ENCODE measurements around the gene NEK3.

NEK3 gene

GRCh38 chr13:52137489-52137888 lies 21.9 kb downstream of the NEK3 start:
- H3K4me3 ChIP-seq (ENCODE audit: low read length): no peak overlapping the region
- no peak overlapping the region for H3K9ac ChIP-seq (ENCODE audit: low read depth, low read length)
- no peaks in the 10 kb centered on the region for H3K9me3 ChIP-seq (replicated peaks; ENCODE audit: low read length)
- H3K4me1 ChIP-seq (ENCODE audit: control insufficient read depth, insufficient read depth, low read length): no peaks in the 10 kb centered on the region
- H3K36me3 ChIP-seq (ENCODE audit: insufficient read depth, low read length): peaks cover 12% of the 10 kb centered on the region
- H3K27me3 ChIP-seq (ENCODE audit: control insufficient read depth, insufficient read depth, low read length): no peaks in the 10 kb centered on the region
- H3K4me2 ChIP-seq (ENCODE audit: low read length): no peak overlapping the region

- Histone ChIP-seq H3K4me2 (ENCODE audit: low read length) (no peak overlapping the region), H3K36me3 (ENCODE audit: insufficient read depth, low read length) (peaks cover 19% of the 10 kb centered on the region), H3K27me3 (ENCODE audit: control insufficient read depth, insufficient read depth, low read length) (no peaks in the 10 kb centered on the region), H3K4me1 (ENCODE audit: control insufficient read depth, insufficient read depth, low read length) (no peaks in the 10 kb centered on the region), H3K9ac (ENCODE audit: low read depth, low read length) (no peak overlapping the region), H3K9me3 (replicated peaks; ENCODE audit: low read length) (no peaks in the 10 kb centered on the region), H3K4me3 (ENCODE audit: low read length) (no peak overlapping the region)
Observed at GRCh38 chr13:52136763-52137162, 22.6 kb downstream of the NEK3 start.

- H3K27me3 ChIP-seq (ENCODE audit: control insufficient read depth, insufficient read depth, low read length): no peaks in the 10 kb centered on the region
- no peaks in the 10 kb centered on the region for H3K9me3 ChIP-seq (replicated peaks; ENCODE audit: low read length)
- H3K4me2 ChIP-seq (ENCODE audit: low read length): no peak overlapping the region
- H3K4me3 ChIP-seq (ENCODE audit: low read length): no peak overlapping the region
- peaks cover 17% of the 10 kb centered on the region for H3K36me3 ChIP-seq (ENCODE audit: insufficient read depth, low read length)
- peaks cover 5% of the 10 kb centered on the region for H3K4me1 ChIP-seq (ENCODE audit: control insufficient read depth, insufficient read depth, low read length)
- H3K9ac ChIP-seq (ENCODE audit: low read depth, low read length): no peak overlapping the region
Observed at GRCh38 chr13:52130641-52131040, 28.8 kb downstream of the NEK3 start.

- no peaks in the 10 kb centered on the region for H3K27me3 ChIP-seq (ENCODE audit: control insufficient read depth, insufficient read depth, low read length)
- H3K4me3 ChIP-seq (ENCODE audit: low read length): peak within 1 kb of the TSS; percentile 79
- H3K4me1 ChIP-seq (ENCODE audit: control insufficient read depth, insufficient read depth, low read length): peaks cover 5% of the 10 kb centered on the region
- H3K36me3 ChIP-seq (ENCODE audit: insufficient read depth, low read length): peaks cover 17% of the 10 kb centered on the region
- H3K9me3 ChIP-seq (replicated peaks; ENCODE audit: low read length): no peaks in the 10 kb centered on the region
- H3K4me2 ChIP-seq (ENCODE audit: low read length): peak within 1 kb of the TSS; percentile 93
- H3K9ac ChIP-seq (ENCODE audit: low read depth, low read length): peak within 1 kb of the TSS; percentile 56
Observed at GRCh38 chr13:52128714-52129700, 30.4 kb downstream of the NEK3 start, which contains the start of gene NEK5. Gene NEK5, minus strand, starts transcription at chr13:52129073. Its CDS starts 1,591 bp downstream, at chr13:52127482.

GRCh38 chr13:52127783-52128702 lies 31.4 kb downstream of the NEK3 start:
- Histone ChIP-seq H3K9ac (ENCODE audit: low read depth, low read length) (peak overlapping the region; percentile 56), H3K4me3 (ENCODE audit: low read length) (peak overlapping the region; percentile 79), H3K9me3 (replicated peaks; ENCODE audit: low read length) (no peaks in the 10 kb centered on the region)

GRCh38 chr13:52127378-52127777 lies 32.0 kb downstream of the NEK3 start:
- Histone ChIP-seq H3K36me3 (ENCODE audit: insufficient read depth, low read length) (peaks cover 13% of the 10 kb centered on the region), H3K4me2 (ENCODE audit: low read length) (peak overlapping the region; percentile 93), H3K4me3 (ENCODE audit: low read length) (no peak overlapping the region), H3K9me3 (replicated peaks; ENCODE audit: low read length) (no peaks in the 10 kb centered on the region), H3K9ac (ENCODE audit: low read depth, low read length) (no peak overlapping the region), H3K4me1 (ENCODE audit: control insufficient read depth, insufficient read depth, low read length) (peaks cover 5% of the 10 kb centered on the region), H3K27me3 (ENCODE audit: control insufficient read depth, insufficient read depth, low read length) (no peaks in the 10 kb centered on the region)

More at GRCh38 chr13:52127783-52128702, 31.4 kb downstream of the NEK3 start:
- Histone ChIP-seq H3K27me3 (ENCODE audit: control insufficient read depth, insufficient read depth, low read length) (no peaks in the 10 kb centered on the region), H3K36me3 (ENCODE audit: insufficient read depth, low read length) (peaks cover 13% of the 10 kb centered on the region), H3K4me2 (ENCODE audit: low read length) (peak overlapping the region; percentile 93), H3K4me1 (ENCODE audit: control insufficient read depth, insufficient read depth, low read length) (peaks cover 5% of the 10 kb centered on the region)

- H3K9ac ChIP-seq (ENCODE audit: low read depth, low read length): no peak overlapping the region
- H3K4me3 ChIP-seq (ENCODE audit: low read length): no peak overlapping the region
- no peaks in the 10 kb centered on the region for H3K9me3 ChIP-seq (replicated peaks; ENCODE audit: low read length)
- no peak overlapping the region for H3K4me2 ChIP-seq (ENCODE audit: low read length)
- no peaks in the 10 kb centered on the region for H3K27me3 ChIP-seq (ENCODE audit: control insufficient read depth, insufficient read depth, low read length)
- H3K4me1 ChIP-seq (ENCODE audit: control insufficient read depth, insufficient read depth, low read length): peaks cover 5% of the 10 kb centered on the region
- no peaks in the 10 kb centered on the region for H3K36me3 ChIP-seq (ENCODE audit: insufficient read depth, low read length)
Observed at GRCh38 chr13:52125547-52125946, 33.9 kb downstream of the NEK3 start.

GRCh38 chr13:52118595-52118994 lies 40.8 kb downstream of the NEK3 start:
- Histone ChIP-seq H3K4me2 (ENCODE audit: low read length) (no peak overlapping the region), H3K9ac (ENCODE audit: low read depth, low read length) (no peak overlapping the region), H3K4me3 (ENCODE audit: low read length) (no peak overlapping the region)

GRCh38 chr13:52118095-52118494 lies 41.3 kb downstream of the NEK3 start:
- Histone ChIP-seq H3K27me3 (ENCODE audit: control insufficient read depth, insufficient read depth, low read length) (peaks cover 18% of the 10 kb centered on the region), H3K4me1 (ENCODE audit: control insufficient read depth, insufficient read depth, low read length) (no peaks in the 10 kb centered on the region), H3K4me3 (ENCODE audit: low read length) (no peak overlapping the region), H3K9me3 (replicated peaks; ENCODE audit: low read length) (no peaks in the 10 kb centered on the region), H3K36me3 (ENCODE audit: insufficient read depth, low read length) (no peaks in the 10 kb centered on the region), H3K4me2 (ENCODE audit: low read length) (no peak overlapping the region), H3K9ac (ENCODE audit: low read depth, low read length) (no peak overlapping the region)

More at GRCh38 chr13:52118595-52118994, 40.8 kb downstream of the NEK3 start:
- Histone ChIP-seq H3K36me3 (ENCODE audit: insufficient read depth, low read length) (no peaks in the 10 kb centered on the region), H3K9me3 (replicated peaks; ENCODE audit: low read length) (no peaks in the 10 kb centered on the region), H3K27me3 (ENCODE audit: control insufficient read depth, insufficient read depth, low read length) (peaks cover 16% of the 10 kb centered on the region), H3K4me1 (ENCODE audit: control insufficient read depth, insufficient read depth, low read length) (no peaks in the 10 kb centered on the region)

GRCh38 chr13:52112591-52112990 lies 46.8 kb downstream of the NEK3 start:
- peaks cover 37% of the 10 kb centered on the region for H3K27me3 ChIP-seq (ENCODE audit: control insufficient read depth, insufficient read depth, low read length)
- no peaks in the 10 kb centered on the region for H3K36me3 ChIP-seq (ENCODE audit: insufficient read depth, low read length)
- no peak overlapping the region for H3K4me2 ChIP-seq (ENCODE audit: low read length)
- H3K9ac ChIP-seq (ENCODE audit: low read depth, low read length): no peak overlapping the region
- no peaks in the 10 kb centered on the region for H3K4me1 ChIP-seq (ENCODE audit: control insufficient read depth, insufficient read depth, low read length)
- no peaks in the 10 kb centered on the region for H3K9me3 ChIP-seq (replicated peaks; ENCODE audit: low read length)
- H3K4me3 ChIP-seq (ENCODE audit: low read length): no peak overlapping the region

GRCh38 chr13:52109116-52109670 lies 50.2 kb downstream of the NEK3 start:
- no peak overlapping the region for H3K4me2 ChIP-seq (ENCODE audit: low read length)
- H3K9me3 ChIP-seq (replicated peaks; ENCODE audit: low read length): no peaks in the 10 kb centered on the region
- peaks cover 32% of the 10 kb centered on the region for H3K27me3 ChIP-seq (ENCODE audit: control insufficient read depth, insufficient read depth, low read length)
- H3K4me3 ChIP-seq (ENCODE audit: low read length): no peak overlapping the region
- H3K36me3 ChIP-seq (ENCODE audit: insufficient read depth, low read length): no peaks in the 10 kb centered on the region
- H3K9ac ChIP-seq (ENCODE audit: low read depth, low read length): no peak overlapping the region
- no peaks in the 10 kb centered on the region for H3K4me1 ChIP-seq (ENCODE audit: control insufficient read depth, insufficient read depth, low read length)

Data from skeletal muscle satellite cell (primary cell).